K562 (cell line): ENCODE data around the gene DSEL. TPM values are rescaled to one million over a fixed set of nuclear protein-coding genes. Genes with fewer than 3 reads are reported as not detected.

Experiments
- ATAC-seq: fragments of 200-7000 bp; cut with Tn5 transposase; 3 replicates; pipeline ENCODE4 v1.9.1; 2020; ENCODE audit warnings: moderate library complexity
- BruUV-seq: library from RNA; stranded (reverse); fragments of 400-500 nt; replicated peaks from 2 replicates; lab custom pipeline; 2021; lab: Mats Ljungman, UMichigan
- CTCF ChIA-PET: fragments of 300-600 bp; formaldehyde crosslinking; extraction: SDS; loops from one replicate; lab custom pipeline; 2021; ENCODE audit warnings: low intra/inter-chr PET ratio; lab: Yijun Ruan, JAX
- POLR2A ChIA-PET: fragments of 300-600, 350-650 bp; sonication (Branson Sonifier 250); formaldehyde crosslinking; extraction: SDS; loops from one replicate; lab custom pipeline; 2021; ENCODE audit warnings: antibody characterized with exemption, inconsistent platforms; lab: Yijun Ruan, JAX
- DNase-seq, 4 experiments: peaks; one replicate each; pipeline versions ENCODE4 v3.0.0 to v3.0.0-alpha.2; 2011 to 2018; ENCODE audit warnings: low spot score in 3 of 4, mixed read lengths in 3 of 4; ENCODE audit errors: extremely low read depth in 1 of 4
- FAIRE-seq: peaks from 2 replicates; lab custom pipeline; 2011; peaks lifted over from hg19 to GRCh38; lab: Jason Lieb, UNC
- H2AFZ ChIP-seq: 2 replicates; pipeline ENCODE4 v1.6.0; 2011; ENCODE audit warnings: low read depth, low read length, control low read depth, inconsistent platforms
- H3K27ac ChIP-seq: fragments of 200-600 bp; 3 replicates; pipeline ENCODE4 v1.8.0; 2011; ENCODE audit warnings: low read depth, mild to moderate bottlenecking, control low read depth, inconsistent platforms, low read length, moderate library complexity, mixed read lengths; ENCODE audit errors: extremely low read depth
- H3K27me3 ChIP-seq, 2 experiments: fragments of 300-600 bp in 1 of 2; 2 replicates in 1 of 2; 3 replicates in 1 of 2; pipeline versions ENCODE4 v1.6.0 to v1.8.0; 2011; ENCODE audit warnings: inconsistent platforms in 2 of 2, low read length in 2 of 2, mild to moderate bottlenecking in 1 of 2, mixed read lengths in 1 of 2, moderate library complexity in 1 of 2; ENCODE audit not compliant: control insufficient read depth in 2 of 2, insufficient read depth in 2 of 2
- H3K36me3 ChIP-seq: fragments of 300-600 bp; 3 replicates; pipeline ENCODE4 v1.8.0; 2011; ENCODE audit warnings: mild to moderate bottlenecking, low read length, inconsistent platforms; ENCODE audit not compliant: control insufficient read depth, insufficient read depth
- H3K4me1 ChIP-seq, 2 experiments: fragments of 200-600 bp in 1 of 2; replicated peaks in 1 of 2; 2 replicates in 1 of 2; 3 replicates in 1 of 2; pipeline versions ENCODE4 v1.5.1 to v1.8.0; 2011; ENCODE audit warnings: inconsistent platforms in 2 of 2, low read length in 2 of 2, mild to moderate bottlenecking in 1 of 2, mixed read lengths in 1 of 2, moderate library complexity in 1 of 2; ENCODE audit not compliant: control insufficient read depth in 2 of 2, insufficient read depth in 2 of 2
- H3K4me2 ChIP-seq: 2 replicates; pipeline ENCODE4 v1.6.1; 2011; ENCODE audit warnings: low read length, control low read depth, inconsistent platforms, mixed read lengths; ENCODE audit not compliant: insufficient read depth
- H3K4me3 ChIP-seq: fragments of 200-600 bp; sonication (generic), shearing (Covaris generic); 2 replicates; pipeline ENCODE4 v1.5.1; 2016; ENCODE audit warnings: control low read depth, inconsistent platforms
- H3K79me2 ChIP-seq: fragments of 200-600 bp; 3 replicates; pipeline ENCODE4 v1.8.0; 2011; ENCODE audit warnings: low read length, inconsistent platforms; ENCODE audit not compliant: control insufficient read depth, insufficient read depth
- H3K9ac ChIP-seq, 2 experiments: 2 replicates each; pipeline versions ENCODE4 v1.6.0 to v1.6.1; 2011; ENCODE audit warnings: low read depth in 2 of 2, low read length in 2 of 2, control low read depth in 1 of 2, inconsistent platforms in 1 of 2, mild to moderate bottlenecking in 1 of 2, mixed read lengths in 1 of 2; ENCODE audit not compliant: insufficient read depth in 1 of 2
- H3K9me1 ChIP-seq: one replicate; pipeline ENCODE4 v1.6.0; 2011; ENCODE audit warnings: inconsistent platforms, mild to moderate bottlenecking, low read length, moderate library complexity; ENCODE audit not compliant: control insufficient read depth, insufficient read depth
- H3K9me3 ChIP-seq: replicated peaks from 2 replicates; pipeline ENCODE4 v1.5.1; 2011; ENCODE audit warnings: low read depth, low read length, inconsistent platforms; ENCODE audit not compliant: control insufficient read depth, insufficient read depth
- H4K20me1 ChIP-seq: replicated peaks from 2 replicates; pipeline ENCODE4 v1.6.1; 2011; ENCODE audit warnings: low read length, inconsistent platforms, mixed read lengths; ENCODE audit not compliant: control insufficient read depth, insufficient read depth
- DACH1 ChIP-seq: fragments of 450-650 bp; IDR thresholded peaks from 2 replicates; pipeline ENCODE4 v1.6.1; 2018; ENCODE audit not compliant: partially characterized antibody
- DIDO1 ChIP-seq: fragments of 450-650 bp; IDR thresholded peaks from 2 replicates; pipeline ENCODE4 v1.6.1; 2016; ENCODE audit warnings: low read depth, missing biosample characterization, missing genetic modification characterization
- ETV5 ChIP-seq: sonication (generic); formaldehyde crosslinking; IDR thresholded peaks from 2 replicates; pipeline ENCODE4 v1.4.0; 2020; ENCODE audit warnings: low read depth, mild to moderate bottlenecking, missing genetic modification reagents
- HDAC2 ChIP-seq: fragments of 450-650 bp; IDR thresholded peaks from 2 replicates; pipeline ENCODE4 v1.6.1; 2016; ENCODE audit warnings: mild to moderate bottlenecking
- HMGN3 ChIP-seq: IDR thresholded peaks from 2 replicates; pipeline ENCODE4 v1.6.1; 2011; ENCODE audit warnings: borderline replicate concordance, low read depth, mild to moderate bottlenecking, mixed read lengths, low read length; ENCODE audit not compliant: insufficient read length; ENCODE audit errors: extremely low read depth
- HSF4 ChIP-seq: fragments of 250-450 bp; sonication (Bioruptor Pico); IDR thresholded peaks from 2 replicates; pipeline ENCODE4 v2.1.2; 2022; ENCODE audit warnings: mild to moderate bottlenecking, moderate library complexity, borderline replicate concordance
- MCM3 ChIP-seq: fragments of 450-650 bp; IDR thresholded peaks from 2 replicates; pipeline ENCODE4 v1.6.1; 2016
- MTA1 ChIP-seq: fragments of 450-650 bp; IDR thresholded peaks from 2 replicates; pipeline ENCODE4 v1.6.1; 2017; ENCODE audit warnings: borderline replicate concordance
- PURB ChIP-seq: sonication (generic); formaldehyde crosslinking; IDR thresholded peaks from 2 replicates; pipeline ENCODE4 v1.9.0; 2021; ENCODE audit warnings: low read depth, mild to moderate bottlenecking, missing genetic modification reagents
- RBM25 ChIP-seq: fragments of 200-400 bp; formaldehyde crosslinking; IDR thresholded peaks from 2 replicates; pipeline ENCODE4 v1.6.1; 2018; ENCODE audit warnings: low read length, low read depth, moderate library complexity; ENCODE audit not compliant: severe bottlenecking
- STAT5B ChIP-seq: fragments of 250-450 bp; sonication (Bioruptor Pico); IDR thresholded peaks from 2 replicates; pipeline ENCODE4 v1.8.0; 2021; ENCODE audit warnings: mild to moderate bottlenecking, inconsistent platforms
- YY1 ChIP-seq, 3 experiments: IDR thresholded peaks; 2 replicates each; pipeline ENCODE4 v1.6.1; 2011; ENCODE audit warnings: low read length in 2 of 3, mild to moderate bottlenecking in 2 of 3, moderate library complexity in 2 of 3, borderline replicate concordance in 1 of 3, control low read depth in 1 of 3, low read depth in 1 of 3; ENCODE audit not compliant: insufficient read depth in 3 of 3, insufficient replicate concordance in 2 of 3, control insufficient read depth in 1 of 3, insufficient read length in 1 of 3; ENCODE audit errors: extremely low read depth in 1 of 3
- ZNF24 ChIP-seq: fragments of 450-650 bp; IDR thresholded peaks from 2 replicates; pipeline ENCODE4 v1.6.1; 2016
- ZNF263 ChIP-seq: sonication (generic); formaldehyde crosslinking; IDR thresholded peaks from 2 replicates; pipeline ENCODE4 v1.8.0; 2022; ENCODE audit warnings: mild to moderate bottlenecking, missing genetic modification reagents, borderline replicate concordance
- ZNF316 ChIP-seq: fragments of 450-650 bp; IDR thresholded peaks from 2 replicates; pipeline ENCODE4 v1.6.1; 2016
- ZNF668 ChIP-seq: fragments of 250-450 bp; sonication (Bioruptor Pico); IDR thresholded peaks from 2 replicates; pipeline ENCODE4 v1.8.0; 2022; ENCODE audit warnings: mild to moderate bottlenecking, inconsistent platforms
- ZNF77 ChIP-seq: fragments of 250-450 bp; sonication (Bioruptor Pico); IDR thresholded peaks from 2 replicates; pipeline ENCODE4 v1.5.0; 2020
- WGBS: fragments of 100-300 bp; shearing (Covaris generic); methylation state at CpG from one replicate; pipeline ENCODE4 v1.1.6; 2016; ENCODE audit warnings: low coverage, mixed read lengths; ENCODE audit not compliant: insufficient coverage; ENCODE audit errors: missing lambda C conversion rate; 5-methylcytosine and 5-hydroxymethylcytosine counted together
- in situ Hi-C: fragments of 300-500 bp; cut with MboI; formaldehyde crosslinking; loops from 4 replicates; pipeline ENCODE4 v1.15.0; 2018; ENCODE audit warnings: inconsistent platforms, mixed read lengths
- intact Hi-C: fragments of 100-400 bp; cut with micrococcal nuclease; formaldehyde crosslinking; loops from 2 replicates; pipeline ENCODE4 v1.14.2; 2022
- polyA plus RNA-seq, 8 experiments: library from polyadenylated mRNA; depleted of rRNA in 4 of 8; stranded (reverse) in 5 of 8; unstranded in 3 of 8; fragments of >200 nt; fragmentation: Nextera tagmentation in 2 of 8; fragmentation: Illumina TruSeq in 1 of 8; extraction: Ambion mirVana in 2 of 8; extraction: Trizol in 1 of 8; gene quantifications; 2 replicates each; pipeline versions ENCODE4 v1.2.1 to v1.2.3, GENCODE V29; 2011 to 2014; ENCODE audit warnings: inconsistent platforms in 1 of 8, missing spikeins in 1 of 8
- total RNA-seq, 7 experiments: library from RNA; depleted of rRNA in 6 of 7; stranded (reverse); fragments of >200 nt in 6 of 7; fragmentation: Illumina TruSeq in 2 of 7; extraction: Trizol in 2 of 7; gene quantifications; 2 replicates each; pipeline versions ENCODE4 v1.2.1 to v1.2.3, GENCODE V29; 2011 to 2021; ENCODE audit warnings: low replicate concordance in 1 of 7
- TF ChIP-seq, protein P1 (sequence below): sonication (generic); formaldehyde crosslinking; IDR thresholded peaks from 2 replicates; pipeline ENCODE4 v1.8.0; 2023; ENCODE audit warnings: mild to moderate bottlenecking, missing genetic modification reagents

DSEL gene
- total and polyA plus RNA-seq, 9 of the 15 experiments (the other 6 are each of a cell fraction or from before 2014, with no cell fraction given): under 0.01 to 0.04 (median 0.01) TPM; not detected in 3

- no peak overlapping the region for H3K9ac ChIP-seq
- DNase-seq (no peak), ATAC-seq (no peak), FAIRE-seq (no peak)
- POLR2A ChIA-PET: no interaction called here
- H3K9me3 ChIP-seq: no peaks in the 10 kb centered on the region
- BruUV-seq: no TSS peak
- no peaks in the 10 kb centered on the region for H3K27me3 ChIP-seq
- CTCF ChIA-PET: interaction anchor here (0.6 kb wide), 1 partner anchor 1108 kb away, joined by 3 read pairs; no protein-coding TSS in a partner anchor
- H2AFZ ChIP-seq: no peak overlapping the region
- H4K20me1 ChIP-seq: no peaks in the 10 kb centered on the region
- peaks cover 0 to 7% of the 10 kb centered on the region in 2 experiments; a peak in 3 of 5 replicates for H3K4me1 ChIP-seq
- no peak overlapping the region for H3K4me2 ChIP-seq
- H3K79me2 ChIP-seq: no peaks in the 10 kb centered on the region
- no peaks in the 10 kb centered on the region for H3K9me1 ChIP-seq
- in situ Hi-C loops: no loop called here
- no peak overlapping the region for H3K4me3 ChIP-seq
- H3K27ac ChIP-seq: no peak overlapping the region
- no peaks in the 10 kb centered on the region for H3K36me3 ChIP-seq
- 4% methylated on average over 4 of the region's 6 CpGs for whole genome bisulfite sequencing
- intact Hi-C loops: loop anchor here (10.0 kb wide), 3 partner anchors 1110 to 1220 kb away; no protein-coding TSS in a partner anchor
- TF ChIP-seq ZNF77 (CRISPR knock-in tag) (no peak), ETV5 (CRISPR knock-in tag) (no peak), MTA1 (no peak), ZNF316 (no peak), ZNF24 (no peak), HSF4 (CRISPR knock-in tag) (no peak), DACH1 (no peak), HDAC2 (no peak), STAT5B (no peak), DIDO1 (tag) (no peak), RBM25 (no peak), PURB (CRISPR knock-in tag) (no peak), YY1 (IDR thresholded peaks at IDR 0.05; ENCODE audit: borderline replicate concordance in 1 of 3, control insufficient read depth in 1 of 3, extremely low read depth in 1 of 3, insufficient read depth in 3 of 3, insufficient read length in 1 of 3, insufficient replicate concordance in 2 of 3, low read depth in 1 of 3, low read length in 2 of 3) (no peak), MCM3 (no peak), ZNF668 (CRISPR knock-in tag) (no peak), ZNF263 (no peak), HMGN3 (no peak)
- TF ChIP-seq, protein P1, sequence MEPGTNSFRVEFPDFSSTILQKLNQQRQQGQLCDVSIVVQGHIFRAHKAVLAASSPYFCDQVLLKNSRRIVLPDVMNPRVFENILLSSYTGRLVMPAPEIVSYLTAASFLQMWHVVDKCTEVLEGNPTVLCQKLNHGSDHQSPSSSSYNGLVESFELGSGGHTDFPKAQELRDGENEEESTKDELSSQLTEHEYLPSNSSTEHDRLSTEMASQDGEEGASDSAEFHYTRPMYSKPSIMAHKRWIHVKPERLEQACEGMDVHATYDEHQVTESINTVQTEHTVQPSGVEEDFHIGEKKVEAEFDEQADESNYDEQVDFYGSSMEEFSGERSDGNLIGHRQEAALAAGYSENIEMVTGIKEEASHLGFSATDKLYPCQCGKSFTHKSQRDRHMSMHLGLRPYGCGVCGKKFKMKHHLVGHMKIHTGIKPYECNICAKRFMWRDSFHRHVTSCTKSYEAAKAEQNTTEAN: no peak
Observed at GRCh38 chr18:67514901-67515540, 1.5 kb downstream of the DSEL start.
